AG10803 (cell line): ENCODE data around the gene FLRT2.

ENCODE experiments used
- DNase-seq: peaks from one replicate; pipeline ENCODE4 v3.0.0; 2010; ENCODE audit warnings: low read depth
- H3K4me3 ChIP-seq: 2 replicates; pipeline ENCODE4 v1.5.1; 2011; ENCODE audit warnings: mild to moderate bottlenecking, low read length, control low read depth
- TF ChIP-seq, protein P1 (sequence below): conservative IDR thresholded peaks from 2 replicates; pipeline ENCODE4 v1.5.1; 2011; ENCODE audit warnings: mild to moderate bottlenecking, low read length, control low read depth, inconsistent platforms

Gene FLRT2

DNA sequence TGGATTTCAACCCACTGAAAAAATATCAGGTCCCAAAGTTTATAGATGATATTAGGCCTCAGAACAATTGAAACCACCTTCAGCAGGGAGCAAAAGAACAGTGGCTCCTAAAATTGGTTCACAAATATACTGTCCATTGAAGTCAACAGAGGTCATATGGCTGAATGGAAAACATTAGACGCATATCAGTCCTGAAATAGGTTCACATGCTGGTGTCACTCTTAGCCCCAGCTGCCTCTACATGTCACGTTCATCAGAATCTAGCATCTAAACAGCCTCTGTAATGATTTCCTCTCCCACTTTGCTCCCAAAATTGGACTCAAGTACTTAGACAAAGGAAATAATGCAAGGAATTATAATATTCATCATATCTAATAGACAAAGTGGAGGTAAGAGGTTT lies 8.7 kb downstream of the FLRT2 start:
- no peak for DNase-seq
- TF ChIP-seq, protein P1, sequence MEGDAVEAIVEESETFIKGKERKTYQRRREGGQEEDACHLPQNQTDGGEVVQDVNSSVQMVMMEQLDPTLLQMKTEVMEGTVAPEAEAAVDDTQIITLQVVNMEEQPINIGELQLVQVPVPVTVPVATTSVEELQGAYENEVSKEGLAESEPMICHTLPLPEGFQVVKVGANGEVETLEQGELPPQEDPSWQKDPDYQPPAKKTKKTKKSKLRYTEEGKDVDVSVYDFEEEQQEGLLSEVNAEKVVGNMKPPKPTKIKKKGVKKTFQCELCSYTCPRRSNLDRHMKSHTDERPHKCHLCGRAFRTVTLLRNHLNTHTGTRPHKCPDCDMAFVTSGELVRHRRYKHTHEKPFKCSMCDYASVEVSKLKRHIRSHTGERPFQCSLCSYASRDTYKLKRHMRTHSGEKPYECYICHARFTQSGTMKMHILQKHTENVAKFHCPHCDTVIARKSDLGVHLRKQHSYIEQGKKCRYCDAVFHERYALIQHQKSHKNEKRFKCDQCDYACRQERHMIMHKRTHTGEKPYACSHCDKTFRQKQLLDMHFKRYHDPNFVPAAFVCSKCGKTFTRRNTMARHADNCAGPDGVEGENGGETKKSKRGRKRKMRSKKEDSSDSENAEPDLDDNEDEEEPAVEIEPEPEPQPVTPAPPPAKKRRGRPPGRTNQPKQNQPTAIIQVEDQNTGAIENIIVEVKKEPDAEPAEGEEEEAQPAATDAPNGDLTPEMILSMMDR, result no peak
- no peak overlapping the region for H3K4me3 ChIP-seq

DNA sequence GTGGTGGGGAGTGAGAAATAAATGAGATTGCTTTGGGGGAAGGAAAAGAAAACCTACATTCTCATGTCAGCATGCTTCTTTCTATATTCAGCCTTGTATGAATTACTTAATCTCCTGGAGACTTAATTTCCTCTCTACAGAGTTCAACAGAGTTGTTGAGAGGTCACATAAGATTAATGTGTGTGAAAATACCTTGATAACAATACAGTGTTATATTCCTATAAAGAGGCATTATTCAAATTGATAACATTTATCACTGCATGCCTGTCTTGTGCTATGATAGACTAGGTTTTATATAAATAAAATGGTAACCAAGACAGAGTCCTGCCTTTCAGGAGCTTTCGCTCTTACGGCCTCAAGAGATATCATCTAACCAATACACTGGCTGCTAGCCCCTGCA lies 9.6 kb downstream of the FLRT2 start:
- DNase-seq, result no peak
- TF ChIP-seq, protein P1, result no peak
- no peak overlapping the region for H3K4me3 ChIP-seq

DNA sequence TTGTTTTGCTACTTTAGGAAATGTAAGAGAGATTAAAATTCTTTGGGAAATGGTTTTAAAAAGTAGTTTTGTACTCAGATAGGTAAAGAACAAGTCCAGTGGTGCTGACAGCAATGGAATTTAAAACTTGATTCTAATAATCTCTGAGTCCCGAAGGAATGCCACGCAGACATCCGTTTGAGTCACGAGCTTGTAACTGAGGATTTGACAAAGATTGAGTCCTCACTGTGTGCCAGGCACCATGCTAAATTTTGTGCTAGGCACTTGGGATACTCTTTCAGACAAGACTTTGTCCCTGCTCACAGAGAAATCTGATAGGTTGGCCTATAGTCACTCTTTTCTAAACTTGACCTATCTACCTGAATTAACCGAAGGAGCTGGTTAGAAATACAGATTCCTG lies 12.7 kb downstream of the FLRT2 start:
- TF ChIP-seq, protein P1, result no peak
- DNase-seq, result no peak
- H3K4me3 ChIP-seq, result no peak overlapping the region

DNA sequence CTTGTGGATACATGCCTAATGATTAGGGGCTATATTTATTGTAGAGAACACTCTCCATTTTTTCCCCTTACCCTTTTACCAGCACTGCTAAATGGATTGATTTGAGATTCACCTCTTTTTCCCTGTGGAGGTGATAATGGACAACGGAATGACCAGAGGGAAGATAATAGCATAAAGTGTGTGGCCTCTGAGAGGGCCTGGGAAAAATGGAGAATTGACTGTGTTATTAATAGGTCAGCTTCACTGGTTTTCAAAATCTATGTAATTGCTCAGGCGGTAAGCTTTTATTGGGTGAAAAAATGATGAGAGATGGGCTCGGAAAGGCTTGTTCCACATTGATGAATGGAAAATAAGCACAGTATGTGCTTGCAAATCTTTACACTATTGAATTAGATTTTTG lies 15.8 kb downstream of the FLRT2 start:
- TF ChIP-seq, protein P1, result no peak
- DNase-seq, result no peak
- no peak overlapping the region for H3K4me3 ChIP-seq

DNA sequence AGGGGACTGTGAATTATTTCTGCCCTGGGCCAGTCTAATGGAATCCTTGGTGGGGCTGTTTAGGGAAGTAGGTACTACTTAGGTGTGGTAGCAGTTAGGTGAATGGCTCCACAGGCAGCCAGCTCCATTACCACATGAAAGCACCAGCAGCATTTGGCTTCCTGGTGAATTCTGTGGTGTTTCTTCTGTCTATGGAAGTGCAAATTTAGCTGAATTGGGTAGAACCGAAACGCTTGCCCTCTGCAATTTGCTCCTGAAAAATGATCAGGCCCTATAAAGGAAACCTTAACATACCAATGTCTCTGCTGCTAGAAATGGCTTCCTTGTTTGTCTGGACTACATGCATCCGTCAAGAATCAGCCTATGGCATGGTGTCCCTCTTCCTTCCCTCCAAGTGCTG lies 16.4 kb downstream of the FLRT2 start:
- TF ChIP-seq, protein P1, result no peak
- DNase-seq, result no peak

DNA sequence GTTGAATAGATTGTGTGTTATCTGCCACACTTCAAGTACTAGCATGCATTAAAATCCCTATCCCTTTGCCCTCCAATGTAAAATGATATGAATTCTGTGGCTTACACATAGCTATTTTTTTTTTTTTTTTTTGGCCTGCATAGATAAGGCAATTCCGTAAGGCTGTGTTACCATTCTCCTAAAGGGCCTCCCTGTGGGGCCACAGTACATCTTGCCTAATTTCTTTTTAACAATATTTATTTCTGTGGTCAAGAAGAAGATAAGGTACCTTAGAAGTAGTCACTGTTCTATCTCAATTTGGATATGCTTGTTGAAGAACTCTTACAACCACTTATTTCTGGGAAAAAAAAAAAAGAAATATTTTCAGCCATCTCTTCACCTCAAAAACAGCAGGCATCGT lies 19.8 kb downstream of the FLRT2 start:
- no peak for DNase-seq
- TF ChIP-seq, protein P1, result no peak
- no peak overlapping the region for H3K4me3 ChIP-seq

More for the DNA sequence above, 16.4 kb downstream of the FLRT2 start:
- no peak overlapping the region for H3K4me3 ChIP-seq

DNA sequence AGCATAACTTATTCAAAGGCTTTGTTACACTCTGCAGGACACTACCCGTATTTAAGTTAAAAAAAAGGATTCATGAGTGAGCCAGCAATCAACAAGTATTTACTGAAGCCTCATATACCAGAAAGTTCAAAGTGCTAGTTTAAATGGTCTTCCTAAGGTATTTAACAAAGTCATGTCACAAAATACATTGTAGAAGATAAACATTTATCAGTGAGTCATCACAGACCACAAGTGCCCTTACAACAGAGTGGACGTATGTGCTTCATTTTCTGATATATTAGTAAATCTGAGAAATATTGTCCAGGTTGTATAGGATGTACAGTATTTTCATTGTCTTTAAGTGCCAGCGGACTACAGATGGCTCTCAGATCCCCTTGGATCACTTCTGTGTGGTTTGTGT lies 24.2 kb downstream of the FLRT2 start:
- no peak overlapping the region for H3K4me3 ChIP-seq
- no peak for DNase-seq
- TF ChIP-seq, protein P1, result no peak
